ENCODE data around the gene KRT6B.

DNA sequence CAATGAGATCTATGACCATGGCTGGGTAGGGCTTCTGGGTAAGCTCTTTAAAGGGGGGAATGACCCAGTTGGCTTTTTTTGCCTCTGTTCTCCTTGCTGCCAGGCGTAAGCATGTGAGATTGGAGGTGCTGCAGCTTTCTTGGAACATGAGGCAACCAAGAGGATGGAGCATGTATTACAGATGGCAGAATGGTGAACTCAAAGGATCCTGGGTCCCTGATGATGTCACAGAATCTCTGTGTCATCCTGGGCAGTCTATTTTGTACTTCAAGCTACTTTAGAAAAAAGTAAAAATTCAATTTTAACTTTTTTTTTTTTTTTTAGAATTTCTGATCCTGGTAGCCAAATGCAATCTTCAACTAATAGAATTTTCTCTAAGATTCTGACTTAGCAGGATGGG, 53.8 kb downstream of the KRT6B start:
- TF ChIP-seq YY1 (IDR thresholded peaks at IDR 0.05; ENCODE audit: extremely low read depth, insufficient replicate concordance, low read depth, low read length) (no peak), EZH2 (IDR thresholded peaks at IDR 0.05) (no peak), POLR2A (IDR thresholded peaks at IDR 0.05; ENCODE audit: borderline replicate concordance, extremely low read depth, insufficient read depth, insufficient read length) (no peak), TCF7L2 (IDR thresholded peaks at IDR 0.05; ENCODE audit: borderline replicate concordance, extremely low read depth, insufficient read depth, insufficient read length) (no peak), SP1 (IDR thresholded peaks at IDR 0.05; ENCODE audit: low read depth) (no peak), POLR2AphosphoS5 (IDR thresholded peaks at IDR 0.05; ENCODE audit: low read depth, low read length) (no peak)
- TF ChIP-seq, protein P1, sequence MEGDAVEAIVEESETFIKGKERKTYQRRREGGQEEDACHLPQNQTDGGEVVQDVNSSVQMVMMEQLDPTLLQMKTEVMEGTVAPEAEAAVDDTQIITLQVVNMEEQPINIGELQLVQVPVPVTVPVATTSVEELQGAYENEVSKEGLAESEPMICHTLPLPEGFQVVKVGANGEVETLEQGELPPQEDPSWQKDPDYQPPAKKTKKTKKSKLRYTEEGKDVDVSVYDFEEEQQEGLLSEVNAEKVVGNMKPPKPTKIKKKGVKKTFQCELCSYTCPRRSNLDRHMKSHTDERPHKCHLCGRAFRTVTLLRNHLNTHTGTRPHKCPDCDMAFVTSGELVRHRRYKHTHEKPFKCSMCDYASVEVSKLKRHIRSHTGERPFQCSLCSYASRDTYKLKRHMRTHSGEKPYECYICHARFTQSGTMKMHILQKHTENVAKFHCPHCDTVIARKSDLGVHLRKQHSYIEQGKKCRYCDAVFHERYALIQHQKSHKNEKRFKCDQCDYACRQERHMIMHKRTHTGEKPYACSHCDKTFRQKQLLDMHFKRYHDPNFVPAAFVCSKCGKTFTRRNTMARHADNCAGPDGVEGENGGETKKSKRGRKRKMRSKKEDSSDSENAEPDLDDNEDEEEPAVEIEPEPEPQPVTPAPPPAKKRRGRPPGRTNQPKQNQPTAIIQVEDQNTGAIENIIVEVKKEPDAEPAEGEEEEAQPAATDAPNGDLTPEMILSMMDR (IDR thresholded peaks at IDR 0.05 in 2 of 3, conservative IDR thresholded peaks at IDR 0.05 in 1 of 3; ENCODE audit: borderline replicate concordance in 1 of 3, insufficient read depth in 1 of 3, low read depth in 2 of 3, low read length in 2 of 3) = peak in 1 of 3 experiments; percentile 10; a peak in 1 of 6 replicates
- TF ChIP-seq, protein P2, sequence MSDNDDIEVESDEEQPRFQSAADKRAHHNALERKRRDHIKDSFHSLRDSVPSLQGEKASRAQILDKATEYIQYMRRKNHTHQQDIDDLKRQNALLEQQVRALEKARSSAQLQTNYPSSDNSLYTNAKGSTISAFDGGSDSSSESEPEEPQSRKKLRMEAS (IDR thresholded peaks at IDR 0.05) = no peak
- TF ChIP-seq, protein P3, sequence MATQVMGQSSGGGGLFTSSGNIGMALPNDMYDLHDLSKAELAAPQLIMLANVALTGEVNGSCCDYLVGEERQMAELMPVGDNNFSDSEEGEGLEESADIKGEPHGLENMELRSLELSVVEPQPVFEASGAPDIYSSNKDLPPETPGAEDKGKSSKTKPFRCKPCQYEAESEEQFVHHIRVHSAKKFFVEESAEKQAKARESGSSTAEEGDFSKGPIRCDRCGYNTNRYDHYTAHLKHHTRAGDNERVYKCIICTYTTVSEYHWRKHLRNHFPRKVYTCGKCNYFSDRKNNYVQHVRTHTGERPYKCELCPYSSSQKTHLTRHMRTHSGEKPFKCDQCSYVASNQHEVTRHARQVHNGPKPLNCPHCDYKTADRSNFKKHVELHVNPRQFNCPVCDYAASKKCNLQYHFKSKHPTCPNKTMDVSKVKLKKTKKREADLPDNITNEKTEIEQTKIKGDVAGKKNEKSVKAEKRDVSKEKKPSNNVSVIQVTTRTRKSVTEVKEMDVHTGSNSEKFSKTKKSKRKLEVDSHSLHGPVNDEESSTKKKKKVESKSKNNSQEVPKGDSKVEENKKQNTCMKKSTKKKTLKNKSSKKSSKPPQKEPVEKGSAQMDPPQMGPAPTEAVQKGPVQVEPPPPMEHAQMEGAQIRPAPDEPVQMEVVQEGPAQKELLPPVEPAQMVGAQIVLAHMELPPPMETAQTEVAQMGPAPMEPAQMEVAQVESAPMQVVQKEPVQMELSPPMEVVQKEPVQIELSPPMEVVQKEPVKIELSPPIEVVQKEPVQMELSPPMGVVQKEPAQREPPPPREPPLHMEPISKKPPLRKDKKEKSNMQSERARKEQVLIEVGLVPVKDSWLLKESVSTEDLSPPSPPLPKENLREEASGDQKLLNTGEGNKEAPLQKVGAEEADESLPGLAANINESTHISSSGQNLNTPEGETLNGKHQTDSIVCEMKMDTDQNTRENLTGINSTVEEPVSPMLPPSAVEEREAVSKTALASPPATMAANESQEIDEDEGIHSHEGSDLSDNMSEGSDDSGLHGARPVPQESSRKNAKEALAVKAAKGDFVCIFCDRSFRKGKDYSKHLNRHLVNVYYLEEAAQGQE (IDR thresholded peaks at IDR 0.05; ENCODE audit: low read depth) = no peak
- TF ChIP-seq, protein P4, sequence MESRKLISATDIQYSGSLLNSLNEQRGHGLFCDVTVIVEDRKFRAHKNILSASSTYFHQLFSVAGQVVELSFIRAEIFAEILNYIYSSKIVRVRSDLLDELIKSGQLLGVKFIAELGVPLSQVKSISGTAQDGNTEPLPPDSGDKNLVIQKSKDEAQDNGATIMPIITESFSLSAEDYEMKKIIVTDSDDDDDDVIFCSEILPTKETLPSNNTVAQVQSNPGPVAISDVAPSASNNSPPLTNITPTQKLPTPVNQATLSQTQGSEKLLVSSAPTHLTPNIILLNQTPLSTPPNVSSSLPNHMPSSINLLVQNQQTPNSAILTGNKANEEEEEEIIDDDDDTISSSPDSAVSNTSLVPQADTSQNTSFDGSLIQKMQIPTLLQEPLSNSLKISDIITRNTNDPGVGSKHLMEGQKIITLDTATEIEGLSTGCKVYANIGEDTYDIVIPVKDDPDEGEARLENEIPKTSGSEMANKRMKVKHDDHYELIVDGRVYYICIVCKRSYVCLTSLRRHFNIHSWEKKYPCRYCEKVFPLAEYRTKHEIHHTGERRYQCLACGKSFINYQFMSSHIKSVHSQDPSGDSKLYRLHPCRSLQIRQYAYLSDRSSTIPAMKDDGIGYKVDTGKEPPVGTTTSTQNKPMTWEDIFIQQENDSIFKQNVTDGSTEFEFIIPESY (IDR thresholded peaks at IDR 0.05; ENCODE audit: extremely low read depth, insufficient replicate concordance, low read length) = no peak
